H9 (cell line): ENCODE measurements around the gene SREBF2. TPM values are rescaled to one million over a fixed set of nuclear protein-coding genes. Genes with fewer than 3 reads are reported as not detected.

Experiments used
- DNase-seq: peaks from one replicate; pipeline ENCODE4 v3.0.0-alpha.2; 2017
- H2AFZ ChIP-seq: one replicate; pipeline ENCODE4 v1.6.1; 2013; ENCODE audit warnings: mild to moderate bottlenecking, low read length, control low read depth, moderate library complexity
- H2AK5ac ChIP-seq: 2 replicates; pipeline ENCODE4 v1.6.1; 2013; ENCODE audit warnings: low read length, control low read depth, mixed read lengths; ENCODE audit not compliant: insufficient read length
- H2BK120ac ChIP-seq: one replicate; pipeline ENCODE4 v1.6.1; 2013; ENCODE audit warnings: low read depth, mild to moderate bottlenecking, low read length, control low read depth, inconsistent platforms; ENCODE audit not compliant: poor library complexity, severe bottlenecking
- H2BK12ac ChIP-seq: 2 replicates; pipeline ENCODE4 v1.6.1; 2013; ENCODE audit warnings: low read length, control low read depth, mixed read lengths, low read depth; ENCODE audit not compliant: insufficient read length
- H2BK15ac ChIP-seq: 2 replicates; pipeline ENCODE4 v1.6.1; 2013; ENCODE audit warnings: low read depth, low read length, control low read depth
- H2BK20ac ChIP-seq: one replicate; pipeline ENCODE4 v1.6.1; 2013; ENCODE audit warnings: low read depth, mild to moderate bottlenecking, low read length, control low read depth, inconsistent platforms; ENCODE audit not compliant: poor library complexity, severe bottlenecking
- H2BK5ac ChIP-seq: 2 replicates; pipeline ENCODE4 v1.6.1; 2013; ENCODE audit warnings: low read length, control low read depth, mixed read lengths; ENCODE audit not compliant: insufficient read length
- H3K14ac ChIP-seq: 2 replicates; pipeline ENCODE4 v1.6.1; 2013; ENCODE audit warnings: low read length, control low read depth; ENCODE audit not compliant: insufficient read depth
- H3K18ac ChIP-seq: 2 replicates; pipeline ENCODE4 v1.6.1; 2013; ENCODE audit warnings: low read depth, mild to moderate bottlenecking, mixed read lengths, low read length, control low read depth; ENCODE audit not compliant: insufficient read length
- H3K23ac ChIP-seq: 2 replicates; pipeline ENCODE4 v1.6.1; 2013; ENCODE audit warnings: low read length, control low read depth, mixed read lengths, low read depth; ENCODE audit not compliant: insufficient read length
- H3K23me2 ChIP-seq: 2 replicates; pipeline ENCODE4 v1.6.1; 2013; ENCODE audit warnings: low read depth, mild to moderate bottlenecking, mixed read lengths, low read length, control low read depth; ENCODE audit not compliant: insufficient read length, poor library complexity, severe bottlenecking
- H3K27ac ChIP-seq: 2 replicates; pipeline ENCODE4 v1.5.1; 2013; ENCODE audit warnings: low read length, control low read depth, mixed read lengths, low read depth; ENCODE audit not compliant: insufficient read length
- H3K27me3 ChIP-seq: 2 replicates; pipeline ENCODE4 v1.6.1; 2013; ENCODE audit warnings: low read length, control low read depth, inconsistent platforms; ENCODE audit not compliant: insufficient read depth
- H3K4ac ChIP-seq: 2 replicates; pipeline ENCODE4 v1.6.1; 2013; ENCODE audit warnings: low read depth, mild to moderate bottlenecking, control low read depth, inconsistent platforms, low read length, moderate library complexity
- H3K4me1 ChIP-seq: 2 replicates; pipeline ENCODE4 v1.6.1; 2013; ENCODE audit warnings: low read length, control low read depth, inconsistent platforms; ENCODE audit not compliant: insufficient read depth
- H3K4me2 ChIP-seq: 2 replicates; pipeline ENCODE4 v1.6.1; 2013; ENCODE audit warnings: low read length, control low read depth, mixed read lengths; ENCODE audit not compliant: insufficient read length, insufficient read depth
- H3K56ac ChIP-seq: 2 replicates; pipeline ENCODE4 v1.6.1; 2013; ENCODE audit warnings: low read depth, mild to moderate bottlenecking, mixed read lengths, low read length, control low read depth; ENCODE audit not compliant: insufficient read length
- H3K79me1 ChIP-seq: 2 replicates; pipeline ENCODE4 v1.6.1; 2013; ENCODE audit warnings: low read depth, mild to moderate bottlenecking, moderate library complexity, low read length, control low read depth, inconsistent platforms; ENCODE audit not compliant: insufficient read depth, poor library complexity, severe bottlenecking
- H3K79me2 ChIP-seq: 2 replicates; pipeline ENCODE4 v1.6.1; 2013; ENCODE audit warnings: low read length, control low read depth, inconsistent platforms; ENCODE audit not compliant: insufficient read depth
- H3K9ac ChIP-seq: 2 replicates; pipeline ENCODE4 v1.6.1; 2013; ENCODE audit warnings: low read length, control low read depth, mixed read lengths; ENCODE audit not compliant: insufficient read length; ENCODE audit errors: extremely low read depth
- H3K9me3 ChIP-seq: one replicate; pipeline ENCODE4 v1.6.1; 2013; ENCODE audit warnings: low read depth, low read length, inconsistent platforms; ENCODE audit not compliant: control insufficient read depth
- H3T11ph ChIP-seq: one replicate; pipeline ENCODE4 v1.6.1; 2013; ENCODE audit warnings: mild to moderate bottlenecking, low read length, control low read depth, inconsistent platforms
- H4K20me1 ChIP-seq: one replicate; pipeline ENCODE4 v1.6.1; 2013; ENCODE audit not compliant: control insufficient read depth, insufficient read length, insufficient read depth
- H4K5ac ChIP-seq: 2 replicates; pipeline ENCODE4 v1.6.1; 2013; ENCODE audit warnings: low read depth, mild to moderate bottlenecking, mixed read lengths, low read length, control low read depth; ENCODE audit not compliant: insufficient read length
- H4K8ac ChIP-seq: replicated peaks from 2 replicates; pipeline ENCODE4 v1.6.1; 2013; ENCODE audit warnings: low read length, control low read depth, mixed read lengths, low read depth; ENCODE audit not compliant: insufficient read length
- H4K91ac ChIP-seq: 2 replicates; pipeline ENCODE4 v1.6.1; 2013; ENCODE audit warnings: low read depth, mild to moderate bottlenecking, moderate library complexity, mixed read lengths, low read length, control low read depth; ENCODE audit not compliant: insufficient read length
- H3K27ac Mint-ChIP-seq, 3 experiments: 2 replicates in 2 of 3; 3 replicates in 1 of 3; pipeline ENCODE4 v1.8.0; 2020 to 2021; ENCODE audit warnings: mixed read lengths in 3 of 3, mild to moderate bottlenecking in 1 of 3, moderate library complexity in 1 of 3
- H3K27me3 Mint-ChIP-seq: 2 replicates; pipeline ENCODE4 v1.8.0; 2021; ENCODE audit warnings: low read depth, mild to moderate bottlenecking, moderate library complexity, mixed read lengths
- H3K36me3 Mint-ChIP-seq, 3 experiments: 2 replicates in 2 of 3; 3 replicates in 1 of 3; pipeline ENCODE4 v1.8.0; 2020 to 2021; ENCODE audit warnings: low read depth in 3 of 3, mixed read lengths in 3 of 3; ENCODE audit not compliant: insufficient read depth in 1 of 3
- H3K4me1 Mint-ChIP-seq, 2 experiments: 2 replicates each; pipeline ENCODE4 v1.8.0; 2020; ENCODE audit warnings: mixed read lengths in 2 of 2
- H3K4me3 Mint-ChIP-seq, 2 experiments: 2 replicates in 1 of 2; 3 replicates in 1 of 2; pipeline ENCODE4 v1.8.0; 2020 to 2021; ENCODE audit warnings: mild to moderate bottlenecking in 2 of 2, mixed read lengths in 2 of 2, moderate library complexity in 1 of 2
- H3K9me3 Mint-ChIP-seq, 2 experiments: 2 replicates in 1 of 2; 3 replicates in 1 of 2; pipeline ENCODE4 v1.8.0; 2020; ENCODE audit warnings: mild to moderate bottlenecking in 2 of 2, mixed read lengths in 2 of 2, moderate library complexity in 1 of 2
- WGBS: extraction: QIAGEN DNeasy Blood & Tissue Kit; methylation state at CpG from one replicate; pipeline ENCODE4 v1.1.7; 2013; ENCODE audit warnings: missing lambda C conversion rate, low lambda C conversion rate, mixed read lengths; ENCODE audit not compliant: insufficient read length; ENCODE audit errors: extremely low coverage; 5-methylcytosine and 5-hydroxymethylcytosine counted together
- total RNA-seq: library from RNA; stranded (reverse); gene quantifications from 2 replicates; pipeline ENCODE4 v1.2.1, GENCODE V29; 2021
- TF ChIP-seq, protein P1 (sequence below): fragments of 200-600 bp; sonication (generic); conservative IDR thresholded peaks from 3 replicates; pipeline ENCODE4 v1.8.0; 2021; ENCODE audit warnings: antibody characterized with exemption, mild to moderate bottlenecking

The SREBF2 gene
- total RNA-seq, 1 experiment from 2014 or later: 146 TPM

DNA sequence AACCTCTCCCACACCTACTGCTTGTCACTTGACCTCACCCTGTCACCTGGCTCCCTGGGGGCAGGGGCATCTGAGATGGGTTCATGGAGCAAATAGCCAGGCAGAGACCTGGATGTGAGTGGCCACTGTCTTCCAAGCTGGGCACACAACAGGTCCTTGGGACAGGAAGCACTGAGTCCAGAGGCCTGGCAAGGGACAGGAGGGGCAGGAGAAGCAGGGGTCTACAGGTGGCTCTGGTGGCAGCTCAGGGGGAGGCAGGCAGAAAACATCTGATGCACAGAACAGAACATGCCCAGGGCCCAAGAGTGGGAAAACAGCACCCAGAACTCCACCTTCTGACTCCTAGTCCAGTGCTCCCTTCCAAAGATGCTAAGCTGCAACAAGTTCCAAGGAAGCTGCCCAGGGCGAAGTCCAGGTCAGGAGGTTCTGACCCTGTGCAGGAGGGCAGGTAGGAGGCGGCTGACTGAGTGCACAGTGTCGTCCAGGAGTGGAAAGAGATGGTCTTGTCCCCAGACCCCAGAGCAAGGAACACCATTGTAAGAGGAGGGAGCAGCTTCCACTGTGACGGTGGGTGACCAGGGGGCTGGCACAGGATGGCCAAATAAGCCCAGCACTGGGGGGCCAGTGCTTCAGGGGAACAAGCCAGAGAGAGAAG lies 90.2 kb downstream of the SREBF2 start:
- no CpG with 5 or more reads among the region's 4 CpGs for WGBS
- no peak overlapping the region for H2BK120ac ChIP-seq
- no peak overlapping the region for H2AFZ ChIP-seq

More for the DNA sequence above, 90.2 kb downstream of the SREBF2 start:
- no peak overlapping the region for H3T11ph ChIP-seq
- Mint-ChIP-seq H3K36me3 (peaks cover 0 to 4% (median 3%) of the 10 kb centered on the region in 3 experiments; a peak in 4 of 7 replicates), H3K27me3 (peaks cover 80% of the 10 kb centered on the region), H3K27ac (no peak overlapping the region), H3K9me3 (no peaks in the 10 kb centered on the region), H3K4me3 (no peak overlapping the region), H3K4me1 (peaks cover 7 to 14% of the 10 kb centered on the region in 2 experiments)
- H3K9me3 ChIP-seq: no peaks in the 10 kb centered on the region
- no peak overlapping the region for H2BK15ac ChIP-seq
- H3K23ac ChIP-seq: no peak overlapping the region
- no peak for DNase-seq
- no peak overlapping the region for H3K18ac ChIP-seq
- H3K27me3 ChIP-seq: peaks cover 13% of the 10 kb centered on the region
- H3K23me2 ChIP-seq: peaks cover 10% of the 10 kb centered on the region
- H3K9ac ChIP-seq: no peak overlapping the region
- no peak overlapping the region for H2BK20ac ChIP-seq
- H3K4me2 ChIP-seq: no peak overlapping the region
- no peak overlapping the region for H2BK12ac ChIP-seq
- H4K91ac ChIP-seq: no peak overlapping the region
- no peak overlapping the region for H2BK5ac ChIP-seq
- TF ChIP-seq, protein P1, sequence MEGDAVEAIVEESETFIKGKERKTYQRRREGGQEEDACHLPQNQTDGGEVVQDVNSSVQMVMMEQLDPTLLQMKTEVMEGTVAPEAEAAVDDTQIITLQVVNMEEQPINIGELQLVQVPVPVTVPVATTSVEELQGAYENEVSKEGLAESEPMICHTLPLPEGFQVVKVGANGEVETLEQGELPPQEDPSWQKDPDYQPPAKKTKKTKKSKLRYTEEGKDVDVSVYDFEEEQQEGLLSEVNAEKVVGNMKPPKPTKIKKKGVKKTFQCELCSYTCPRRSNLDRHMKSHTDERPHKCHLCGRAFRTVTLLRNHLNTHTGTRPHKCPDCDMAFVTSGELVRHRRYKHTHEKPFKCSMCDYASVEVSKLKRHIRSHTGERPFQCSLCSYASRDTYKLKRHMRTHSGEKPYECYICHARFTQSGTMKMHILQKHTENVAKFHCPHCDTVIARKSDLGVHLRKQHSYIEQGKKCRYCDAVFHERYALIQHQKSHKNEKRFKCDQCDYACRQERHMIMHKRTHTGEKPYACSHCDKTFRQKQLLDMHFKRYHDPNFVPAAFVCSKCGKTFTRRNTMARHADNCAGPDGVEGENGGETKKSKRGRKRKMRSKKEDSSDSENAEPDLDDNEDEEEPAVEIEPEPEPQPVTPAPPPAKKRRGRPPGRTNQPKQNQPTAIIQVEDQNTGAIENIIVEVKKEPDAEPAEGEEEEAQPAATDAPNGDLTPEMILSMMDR: no peak
- H4K8ac ChIP-seq: no peak overlapping the region
- no peak overlapping the region for H3K14ac ChIP-seq
- H3K4me1 ChIP-seq: peaks cover 3% of the 10 kb centered on the region; the same call in 1 of the 2 replicates
- no peak overlapping the region for H2AK5ac ChIP-seq
- no peaks in the 10 kb centered on the region for H3K79me1 ChIP-seq
- H3K56ac ChIP-seq: no peak overlapping the region
- H3K79me2 ChIP-seq: no peaks in the 10 kb centered on the region
- H4K20me1 ChIP-seq: no peaks in the 10 kb centered on the region
- no peak overlapping the region for H4K5ac ChIP-seq
- no peak overlapping the region for H3K4ac ChIP-seq
- H3K27ac ChIP-seq: no peak overlapping the region
